Posterior vena cava (tissue), 2 donors: Measurements from ENCODE around the gene PTPRN2. TPM values are rescaled to one million over a fixed set of nuclear protein-coding genes. Genes with fewer than 3 reads are reported as not detected.

Experiments
- DNase-seq: peaks from one replicate; pipeline ENCODE4 v3.0.0-alpha.2; 2020; ENCODE audit warnings: low spot score
- intact Hi-C, 2 donors: fragments of 100-400 bp; cut with DNase I; formaldehyde crosslinking; loops; one replicate each; pipeline versions ENCODE4 v1.14.1 to v1.14.2; 2022 to 2023
- total RNA-seq, 2 donors: library from RNA; stranded (reverse); fragmentation: NEBNext Ultra II Directional; extraction: Animal tissue kit (Norgen Biotek cat#: 25700); gene quantifications; one replicate each; pipeline ENCODE4 v1.2.1, GENCODE V29; 2021
- donor health status: DM: yes; HTN: yes; CAD: no.
- donor health status: DM: yes; HTN: yes; CAD: no.

PTPRN2 gene
- total RNA-seq, 2 donors from 2014 or later = 1.6 to 2.8 TPM

- DNase-seq = peak; percentile 75
- intact Hi-C loops = no loop called here
These were observed 1009.8 kb downstream of the PTPRN2 start for GRCh38 chr7:157577796-157578339.

GRCh38 chr7:157577061-157577460, 1010.6 kb downstream of the PTPRN2 start:
- intact Hi-C loops = no loop called here
- DNase-seq = peak; percentile 48

- intact Hi-C loops = no loop called here
- peak; percentile 87 for DNase-seq
These were observed 1011.2 kb downstream of the PTPRN2 start for GRCh38 chr7:157576415-157576814.

GRCh38 chr7:157575777-157576176, 1011.8 kb downstream of the PTPRN2 start:
- intact Hi-C loops = no loop called here
- DNase-seq = no peak

- peak; percentile 53 for DNase-seq
- intact Hi-C loops = no loop called here
These were observed 1012.6 kb downstream of the PTPRN2 start for GRCh38 chr7:157574914-157575586.

- no peak for DNase-seq
- intact Hi-C loops = no loop called here
These were observed 1013.4 kb downstream of the PTPRN2 start for GRCh38 chr7:157574120-157574825.

- DNase-seq = peak; percentile 40
- intact Hi-C loops = no loop called here
These were observed 1014.4 kb downstream of the PTPRN2 start for GRCh38 chr7:157573244-157573643.

GRCh38 chr7:157572622-157573021, 1015.0 kb downstream of the PTPRN2 start:
- intact Hi-C loops = no loop called here
- DNase-seq = peak; percentile 66

GRCh38 chr7:157570531-157571200, 1017.0 kb downstream of the PTPRN2 start:
- intact Hi-C loops = no loop called here
- DNase-seq = peak; percentile 48

- intact Hi-C loops = no loop called here
- DNase-seq = peak; percentile 68
These were observed 1017.7 kb downstream of the PTPRN2 start for GRCh38 chr7:157569967-157570366.

- peak; percentile 84 for DNase-seq
- intact Hi-C loops = no loop called here
These were observed 1018.6 kb downstream of the PTPRN2 start for GRCh38 chr7:157568770-157569584.

- intact Hi-C loops = no loop called here
- peak; percentile 66 for DNase-seq
These were observed 1019.4 kb downstream of the PTPRN2 start for GRCh38 chr7:157568106-157568769.

GRCh38 chr7:157567666-157568065, 1020.0 kb downstream of the PTPRN2 start:
- DNase-seq = peak; percentile 34
- intact Hi-C loops = loop anchor here in 1 of 2 donors (2.0 kb wide), 1 partner anchor 15 kb away; no protein-coding TSS in a partner anchor

GRCh38 chr7:157566631-157567006, 1021.0 kb downstream of the PTPRN2 start:
- intact Hi-C loops = loop anchor here in 1 of 2 donors (2.0 kb wide), 1 partner anchor 16 kb away; no protein-coding TSS in a partner anchor
- peak; percentile 46 for DNase-seq

GRCh38 chr7:157565981-157566630, 1021.5 kb downstream of the PTPRN2 start:
- peak; percentile 57 for DNase-seq
- intact Hi-C loops = loop anchor here in 1 of 2 donors (2.0 kb wide), 1 partner anchor 17 kb away; no protein-coding TSS in a partner anchor

GRCh38 chr7:157565201-157565626, 1022.4 kb downstream of the PTPRN2 start:
- intact Hi-C loops = no loop called here

GRCh38 chr7:157564517-157565177, 1023.0 kb downstream of the PTPRN2 start:
- intact Hi-C loops = no loop called here
- no peak for DNase-seq

More at GRCh38 chr7:157565201-157565626, 1022.4 kb downstream of the PTPRN2 start:
- peak; percentile 64 for DNase-seq
